ENCODE data around the gene RIGI. TPM values are rescaled to one million over a fixed set of nuclear protein-coding genes. Genes with fewer than 3 reads are reported as not detected.

Gene RIGI
- total and polyA plus RNA-seq, 10 of the 15 experiments (the other 5 are each of a cell fraction or from before 2014, with no cell fraction given), result 5.3 to 15.2 (median 9.1) TPM

DNA sequence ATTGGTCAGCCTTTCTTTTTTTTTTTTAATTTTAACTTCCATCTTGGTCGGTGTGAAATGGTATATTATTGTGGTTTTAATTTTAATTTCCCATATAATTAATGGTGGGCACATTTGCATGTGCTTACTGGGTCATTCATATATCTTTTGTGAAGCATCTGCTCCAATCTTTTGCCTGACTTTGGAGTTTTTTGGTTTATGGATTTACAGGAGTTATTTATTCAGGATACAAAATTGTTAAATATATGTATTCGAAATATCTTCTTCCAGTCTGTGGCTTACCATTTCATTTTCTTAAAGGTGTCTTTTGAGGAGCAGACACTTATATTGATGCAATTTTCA is 682 bp upstream of the RIGI start:
- ChIA-PET SMC1A (ENCODE audit: uncharacterized antibody, unreplicated experiment) (interaction anchor here (0.6 to 4.4 kb wide), 6 partner anchors 25 to 147 kb away, joined by 3 to 40 read pairs (median 13); partner anchors contain the start of genes ACO1, NDUFB6, SMIM27 and TOPORS), RAD21 (ENCODE audit: unreplicated experiment) (interaction anchor here (0.5 to 2.5 kb wide), 8 partner anchors 10 to 149 kb away, joined by 3 to 36 read pairs (median 10); partner anchors contain the start of genes ACO1 and NDUFB6), POLR2A (interaction anchor here (0.7 to 3.3 kb wide), 8 partner anchors 9 to 141 kb away, joined by 3 to 19 read pairs (median 4); partner anchors contain the start of genes SMIM27 and TOPORS), CTCF (interaction anchor here (1.1 to 3.3 kb wide), 10 partner anchors 18 to 275 kb away, joined by 3 to 58 read pairs (median 16); partner anchors contain the start of genes ACO1, NDUFB6, SMIM27 and TOPORS)
- H3K79me2 ChIP-seq (ENCODE audit: control insufficient read depth, insufficient read depth, low read length), result peaks cover 25% of the 10 kb centered on the region
- FAIRE-seq, result no peak
- TF ChIP-seq PML (IDR thresholded peaks at IDR 0.05; ENCODE audit: low read length) (0 out of 2 replicates have a peak, but pooled peaks have one; percentile 14), SREBF2 (IDR thresholded peaks at IDR 0.05; ENCODE audit: low read length) (no peak), CBX3 (IDR thresholded peaks at IDR 0.05; ENCODE audit: borderline replicate concordance, low read depth) (no peak), ATF7 (IDR thresholded peaks at IDR 0.05; ENCODE audit: low read depth) (0 out of 2 replicates have a peak, but pooled peaks have one; percentile 9), CUX1 (IDR thresholded peaks at IDR 0.05; ENCODE audit: insufficient replicate concordance, low read depth, low read length) (no peak), HSF1 (IDR thresholded peaks at IDR 0.05; ENCODE audit: low read depth, low read length) (no peak), MEF2A (IDR thresholded peaks at IDR 0.05; ENCODE audit: insufficient read depth, low read depth, low read length) (no peak), NR2C1 (IDR thresholded peaks at IDR 0.05) (no peak), MTA2 (IDR thresholded peaks at IDR 0.05; ENCODE audit: low read depth) (no peak), POLR2AphosphoS5 (IDR thresholded peaks at IDR 0.05; ENCODE audit: low read length) (no peak), RBBP5 (conservative IDR thresholded peaks at IDR 0.05) (no peak), BCL3 (IDR thresholded peaks at IDR 0.05; ENCODE audit: borderline replicate concordance, insufficient read depth, low read depth, low read length, poor library complexity, severe bottlenecking) (no peak), ZNF24 (IDR thresholded peaks at IDR 0.05) (no peak)
- 0% methylated on average over 2 of the region's 2 CpGs for WGBS (ENCODE audit: insufficient coverage, insufficient replicate concordance, low lambda C conversion rate, missing lambda C conversion rate)
- no peaks in the 10 kb centered on the region; the same call in 2 of the 3 replicates for H3K9me3 ChIP-seq (replicated peaks; ENCODE audit: control insufficient read depth, insufficient read depth, low read length)
- in situ Hi-C loops (cut with MboI) (no loop called here), intact Hi-C loops (cut with micrococcal nuclease; ENCODE audit: unreplicated experiment) (loop anchor here (1.0 kb wide), 2 partner anchors 26 to 148 kb away; partner anchors contain the start of genes SMIM27 and TOPORS)
- H3K36me3 ChIP-seq (ENCODE audit: control insufficient read depth in 2 of 2, insufficient read depth in 2 of 2, low read length in 1 of 2), result no peaks in the 10 kb centered on the region
- DNase-seq (ENCODE audit: low read depth, low spot score), result no peak
- H4K20me1 ChIP-seq (ENCODE audit: control insufficient read depth, insufficient read depth), result no peaks in the 10 kb centered on the region
- H3K9ac ChIP-seq (ENCODE audit: control insufficient read depth, insufficient read depth, low read length), result peak overlapping the region; percentile 89
- H3K4me3 ChIP-seq, result peak overlapping the region; percentile 98
- H3K4me2 ChIP-seq (ENCODE audit: control insufficient read depth, insufficient read depth), result peak overlapping the region; percentile 86
- peak overlapping the region; percentile 85 for H2AFZ ChIP-seq (ENCODE audit: control insufficient read depth, low read depth, low read length)
- ATAC-seq, result no peak
- H3K27ac ChIP-seq (ENCODE audit: control insufficient read depth, insufficient read depth), result peak overlapping the region; percentile 84
- no peaks in the 10 kb centered on the region; the same call in 1 of the 2 replicates for H3K4me1 ChIP-seq (ENCODE audit: control insufficient read depth, insufficient read depth, low read length)
- no TSS peak for BruUV-seq (replicated peaks)
- H3K27me3 ChIP-seq (replicated peaks in 1 of 2; ENCODE audit: control insufficient read depth in 2 of 2, insufficient read depth in 2 of 2, low read length in 1 of 2), result no peaks in the 10 kb centered on the region

Data from GM12878 (cell line).